ENCODE data around the gene B3GALT4. TPM values are rescaled to one million over a fixed set of nuclear protein-coding genes. Genes with fewer than 3 reads are reported as not detected.

B3GALT4 gene
- total and polyA plus RNA-seq, 10 donors: 11.5 to 31.6 (median 24.0) TPM

DNA sequence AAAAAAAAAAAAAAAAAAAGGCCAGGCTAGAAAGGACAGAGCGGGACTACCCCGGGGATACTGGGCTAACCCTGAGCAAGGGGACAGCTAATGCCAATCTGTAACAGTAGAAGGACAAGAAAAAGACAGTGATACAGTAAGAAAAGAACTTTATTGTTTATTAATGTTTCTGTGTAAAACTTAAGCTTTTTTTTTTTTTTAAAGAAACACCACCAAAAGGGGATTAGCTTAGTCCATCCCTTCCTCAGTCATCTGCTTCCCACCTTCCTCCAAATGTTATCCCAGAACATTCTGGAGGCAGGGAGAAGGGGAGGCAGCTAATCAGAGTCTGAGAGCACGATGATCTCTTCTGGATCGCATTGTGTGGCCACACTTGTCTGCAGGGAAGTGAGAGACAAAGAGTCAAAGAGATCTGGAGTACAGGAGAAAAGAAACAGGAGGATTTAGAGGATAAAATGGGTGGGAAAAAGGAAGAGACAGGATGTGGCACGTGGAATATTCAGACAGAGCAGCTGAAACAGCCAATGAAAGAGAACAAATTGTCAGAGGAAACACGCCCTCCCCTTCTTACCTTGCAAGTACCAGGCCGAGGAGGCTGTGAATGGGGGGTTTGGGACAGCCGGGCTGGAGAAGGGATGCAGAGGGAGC, 41.6 kb downstream of the B3GALT4 start:
- 59 to 71% (median 70%) methylated on average over 8 of the region's 8 CpGs for WGBS, 5 donors
- Histone ChIP-seq H3K36me3 (peaks cover 2 to 50% (median 29%) of the 10 kb centered on the region in 6 donors), H3K9me3 (no peaks in the 10 kb centered on the region), H3K27me3 (replicated peaks in 1 of 7) (no peaks in the 10 kb centered on the region), H3K4me3 (peak overlapping the region; percentile 39 to 82 (median 65)), H3K27ac (peak overlapping the region; percentile 58 to 100 (median 94)), H3K4me1 (peaks cover 60 to 85% (median 76%) of the 10 kb centered on the region in 6 donors)
- peak in 1 of 3 donors; percentile 30 for TF ChIP-seq POLR2AphosphoS5 (IDR thresholded peaks at IDR 0.05)
- TF ChIP-seq, protein P1, sequence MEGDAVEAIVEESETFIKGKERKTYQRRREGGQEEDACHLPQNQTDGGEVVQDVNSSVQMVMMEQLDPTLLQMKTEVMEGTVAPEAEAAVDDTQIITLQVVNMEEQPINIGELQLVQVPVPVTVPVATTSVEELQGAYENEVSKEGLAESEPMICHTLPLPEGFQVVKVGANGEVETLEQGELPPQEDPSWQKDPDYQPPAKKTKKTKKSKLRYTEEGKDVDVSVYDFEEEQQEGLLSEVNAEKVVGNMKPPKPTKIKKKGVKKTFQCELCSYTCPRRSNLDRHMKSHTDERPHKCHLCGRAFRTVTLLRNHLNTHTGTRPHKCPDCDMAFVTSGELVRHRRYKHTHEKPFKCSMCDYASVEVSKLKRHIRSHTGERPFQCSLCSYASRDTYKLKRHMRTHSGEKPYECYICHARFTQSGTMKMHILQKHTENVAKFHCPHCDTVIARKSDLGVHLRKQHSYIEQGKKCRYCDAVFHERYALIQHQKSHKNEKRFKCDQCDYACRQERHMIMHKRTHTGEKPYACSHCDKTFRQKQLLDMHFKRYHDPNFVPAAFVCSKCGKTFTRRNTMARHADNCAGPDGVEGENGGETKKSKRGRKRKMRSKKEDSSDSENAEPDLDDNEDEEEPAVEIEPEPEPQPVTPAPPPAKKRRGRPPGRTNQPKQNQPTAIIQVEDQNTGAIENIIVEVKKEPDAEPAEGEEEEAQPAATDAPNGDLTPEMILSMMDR (IDR thresholded peaks at IDR 0.05 in 8 of 11, conservative IDR thresholded peaks at IDR 0.05 in 3 of 11): no peak
- TF ChIP-seq POLR2A (IDR thresholded peaks at IDR 0.05): no peak
- no peak for DNase-seq
- intact Hi-C loops (cut with DNase I; ENCODE audit: low total_unique reads): no loop called here

DNA sequence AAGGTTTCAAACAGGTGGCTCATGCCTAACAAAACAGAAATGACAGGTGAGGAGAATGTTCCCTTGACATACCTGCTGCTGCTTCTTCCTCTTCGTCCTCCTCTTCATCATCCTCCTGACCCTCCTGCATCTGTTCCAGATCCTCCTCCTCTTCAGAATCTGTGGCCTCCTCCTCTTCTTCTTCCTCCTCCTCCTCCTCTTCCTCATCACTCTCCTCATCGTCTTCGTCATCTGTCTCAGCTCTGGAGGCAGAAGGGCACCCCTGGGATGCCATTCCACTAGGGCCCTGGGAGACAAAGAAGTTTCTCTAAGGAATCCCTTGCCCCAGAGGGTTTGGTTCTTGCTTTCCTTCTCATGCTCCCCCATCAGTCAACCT, 43.0 kb downstream of the B3GALT4 start:
- Histone ChIP-seq H3K4me3 (peak overlapping the region in 1 of 8 donors; percentile 93), H3K4me1 (peaks cover 54 to 89% (median 80%) of the 10 kb centered on the region in 6 donors), H3K27ac (peak overlapping the region in 7 of 8 donors; percentile 1 to 100 (median 46)), H3K9me3 (no peaks in the 10 kb centered on the region), H3K36me3 (peaks cover 2 to 50% (median 29%) of the 10 kb centered on the region in 6 donors), H3K27me3 (replicated peaks in 1 of 7) (no peaks in the 10 kb centered on the region)
- DNase-seq: no peak
- WGBS, 5 donors: 86 to 95% (median 89%) methylated on average over 3 of the region's 3 CpGs
- intact Hi-C loops (cut with DNase I; ENCODE audit: low total_unique reads): no loop called here
- TF ChIP-seq POLR2AphosphoS5 (IDR thresholded peaks at IDR 0.05) (no peak), POLR2A (IDR thresholded peaks at IDR 0.05) (no peak)
- TF ChIP-seq, protein P1 (IDR thresholded peaks at IDR 0.05 in 8 of 11, conservative IDR thresholded peaks at IDR 0.05 in 3 of 11): no peak

DNA sequence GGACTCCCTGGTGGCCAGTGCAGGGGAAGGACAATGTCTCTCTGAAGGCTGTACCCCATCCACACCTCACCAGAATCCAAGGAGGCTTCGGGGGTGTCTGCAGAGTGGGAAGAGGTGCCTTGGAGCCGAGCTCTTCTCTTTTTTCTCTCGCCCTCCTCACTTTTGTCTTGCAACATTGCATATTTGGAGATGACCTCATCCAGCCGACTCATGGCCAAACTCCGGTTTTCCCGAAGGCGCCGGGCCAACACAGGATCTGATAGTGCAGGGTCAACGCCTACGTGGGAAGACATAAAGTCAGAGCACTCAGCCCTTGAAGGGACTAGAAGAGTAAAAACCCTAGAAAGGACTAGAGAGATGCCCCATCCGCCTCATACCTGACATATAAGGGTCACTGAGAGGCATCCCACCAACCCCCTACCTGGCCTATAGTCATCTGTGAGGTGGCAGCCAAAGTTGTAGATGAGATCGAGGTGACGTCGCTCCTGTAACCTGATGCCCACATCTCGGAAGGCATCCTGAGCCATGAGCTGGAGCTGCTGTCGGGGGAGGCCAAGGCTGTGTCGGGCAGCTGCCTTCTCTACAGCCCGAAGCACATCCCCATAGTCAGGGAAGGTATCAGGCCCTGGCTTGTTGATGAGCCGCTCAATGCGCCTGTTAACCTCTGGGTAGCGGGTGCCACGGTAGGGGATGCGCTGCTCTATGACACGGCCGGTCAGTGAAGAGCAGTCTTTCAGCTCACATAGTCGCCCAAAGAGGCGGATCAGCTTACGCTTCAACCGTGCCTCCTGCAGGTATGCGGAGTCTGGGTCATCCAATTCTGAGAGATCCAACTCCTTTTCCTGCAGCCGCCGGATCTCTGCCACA, 43.6 kb downstream of the B3GALT4 start:
- Histone ChIP-seq H3K4me3 (peak overlapping the region in 3 of 8 donors; percentile 76 to 93 (median 77)), H3K9me3 (no peaks in the 10 kb centered on the region), H3K36me3 (peaks cover 2 to 47% (median 29%) of the 10 kb centered on the region in 6 donors), H3K4me1 (peaks cover 47 to 88% (median 78%) of the 10 kb centered on the region in 6 donors), H3K27ac (peak overlapping the region in 7 of 8 donors; percentile 1 to 100 (median 46)), H3K27me3 (replicated peaks in 1 of 7) (no peaks in the 10 kb centered on the region)
- intact Hi-C loops (cut with DNase I; ENCODE audit: low total_unique reads): no loop called here
- TF ChIP-seq POLR2A (IDR thresholded peaks at IDR 0.05) (no peak), POLR2AphosphoS5 (IDR thresholded peaks at IDR 0.05) (no peak)
- TF ChIP-seq, protein P1 (IDR thresholded peaks at IDR 0.05 in 8 of 11, conservative IDR thresholded peaks at IDR 0.05 in 3 of 11): no peak
- peak; percentile 77 for DNase-seq
- 75 to 89% (median 83%) methylated on average over 26 to 32 of the region's 32 CpGs for WGBS, 5 donors

Data from spleen (tissue), 11 donors.